ENCODE measurements around the gene MDGA2. TPM values are rescaled to one million over a fixed set of nuclear protein-coding genes. Genes with fewer than 3 reads are reported as not detected.

Gene MDGA2
- total and polyA plus RNA-seq, 9 of the 15 experiments (the other 6 are each of a cell fraction or from before 2014, with no cell fraction given) = 0.01 to 0.18 (median 0.03) TPM; not detected in 5

GRCh38 chr14:47150267-47150666 lies 525.1 kb downstream of the MDGA2 start:
- no peak for ATAC-seq
- ChIA-PET CTCF (ENCODE audit: low intra/inter-chr PET ratio) (no interaction called here), POLR2A (no interaction called here)
- Histone ChIP-seq H3K4me1 (replicated peaks in 1 of 2; ENCODE audit: control insufficient read depth in 2 of 2, insufficient read depth in 2 of 2, low read length in 2 of 2) (no peaks in the 10 kb centered on the region), H3K4me2 (ENCODE audit: insufficient read depth, low read length) (no peak overlapping the region), H4K20me1 (replicated peaks; ENCODE audit: control insufficient read depth, insufficient read depth, low read length) (no peaks in the 10 kb centered on the region), H3K9ac (ENCODE audit: insufficient read depth in 1 of 2, low read depth in 2 of 2, low read length in 2 of 2) (no peak overlapping the region), H3K79me2 (ENCODE audit: control insufficient read depth, insufficient read depth, low read length) (no peaks in the 10 kb centered on the region), H3K36me3 (ENCODE audit: control insufficient read depth, insufficient read depth, low read length) (no peaks in the 10 kb centered on the region), H2AFZ (ENCODE audit: low read depth, low read length) (no peak overlapping the region), H3K27me3 (ENCODE audit: control insufficient read depth in 2 of 2, insufficient read depth in 2 of 2, low read length in 2 of 2) (no peaks in the 10 kb centered on the region), H3K9me3 (replicated peaks; ENCODE audit: control insufficient read depth, insufficient read depth, low read depth, low read length) (no peaks in the 10 kb centered on the region), H3K4me3 (no peak overlapping the region), H3K9me1 (ENCODE audit: control insufficient read depth, insufficient read depth, low read length) (no peaks in the 10 kb centered on the region), H3K27ac (ENCODE audit: extremely low read depth, low read depth, low read length) (no peak overlapping the region)
- in situ Hi-C loops (cut with MboI) (no loop called here), intact Hi-C loops (cut with micrococcal nuclease) (no loop called here)
- no peak for FAIRE-seq
- 0% methylated on average over 3 of the region's 3 CpGs for WGBS (ENCODE audit: insufficient coverage, low coverage, missing lambda C conversion rate)
- no peak for DNase-seq (ENCODE audit: extremely low read depth in 1 of 4, low spot score in 3 of 4)
- no TSS peak for BruUV-seq (replicated peaks)
- TF ChIP-seq MTF1 (CRISPR knock-in tag; IDR thresholded peaks at IDR 0.05; ENCODE audit: borderline replicate concordance) (no peak), SMAD2 (IDR thresholded peaks at IDR 0.05; ENCODE audit: low read depth, low read length) (no peak), SMAD1 (IDR thresholded peaks at IDR 0.05; ENCODE audit: low read depth, low read length, partially characterized antibody) (no peak), SAFB2 (IDR thresholded peaks at IDR 0.05; ENCODE audit: borderline replicate concordance, low read depth, low read length, severe bottlenecking) (no peak), ZNF282 (CRISPR knock-in tag; IDR thresholded peaks at IDR 0.05) (no peak), KDM5B (IDR thresholded peaks at IDR 0.05; ENCODE audit: insufficient replicate concordance, low read depth, low read length) (no peak), ZNF41 (CRISPR knock-in tag; conservative IDR thresholded peaks at IDR 0.05) (no peak), RBFOX2 (IDR thresholded peaks at IDR 0.05; ENCODE audit: low read depth, low read length) (no peak), SRSF7 (optimal IDR thresholded peaks at IDR 0.05; ENCODE audit: low read depth, low read length) (no peak), SRSF9 (IDR thresholded peaks at IDR 0.05; ENCODE audit: borderline replicate concordance, low read depth, low read length) (no peak), HSF4 (CRISPR knock-in tag; IDR thresholded peaks at IDR 0.05; ENCODE audit: borderline replicate concordance) (no peak), HMGN3 (IDR thresholded peaks at IDR 0.05; ENCODE audit: borderline replicate concordance, extremely low read depth, insufficient read length, low read depth, low read length) (no peak), HNRNPL (IDR thresholded peaks at IDR 0.05; ENCODE audit: low read depth, low read length) (no peak), NFE2L1 (tag; IDR thresholded peaks at IDR 0.05; ENCODE audit: borderline replicate concordance, low read depth) (no peak), HDAC8 (tag; IDR thresholded peaks at IDR 0.05) (no peak)

Data from K562 (cell line).